ENCODE results near the gene ZSCAN31.

GRCh38 chr6:28315628-28316027, 20.3 kb downstream of the ZSCAN31 start:
- TF ChIP-seq EZH2phosphoT487 (IDR thresholded peaks at IDR 0.05; ENCODE audit: borderline replicate concordance) (no peak), CTCF (conservative IDR thresholded peaks at IDR 0.05; ENCODE audit: low read length) (no peak)
